CD4-positive, alpha-beta T cell treated with Interferon gamma for 1 hour (primary cell): ENCODE measurements around the gene KRTAP4-5.
"Not testable (repeated sequence)": the region's sequence is repeated elsewhere in the genome, so short reads cannot be mapped to it uniquely, and the experiment has no call there.

Experiments
- DNase-seq: peaks from one replicate; pipeline ENCODE4 v3.0.0-alpha.2; 2020

Gene KRTAP4-5

DNA sequence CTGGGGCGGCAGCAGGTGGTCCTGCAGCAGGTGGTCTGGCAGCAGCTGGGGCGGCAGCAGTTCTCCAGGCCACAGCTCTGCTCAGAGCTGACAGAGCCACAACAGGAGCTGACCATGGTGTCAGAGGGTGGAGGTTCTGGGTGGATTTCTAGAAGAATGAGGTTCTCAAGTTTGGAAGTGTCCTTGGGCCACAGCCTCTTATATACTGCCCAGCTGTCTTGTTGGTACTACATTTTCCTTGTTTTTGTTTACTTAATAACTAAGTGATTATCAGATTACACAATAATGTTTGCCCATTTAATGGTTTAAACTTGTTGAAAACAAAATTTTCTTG lies at the start of gene KRTAP4-5:
Gene KRTAP4-5, minus strand, starts transcription at position 174 of the 334 bp plus-strand sequence. Its CDS starts 58 bp downstream, at position 116.
- DNase-seq: no peak

DNA sequence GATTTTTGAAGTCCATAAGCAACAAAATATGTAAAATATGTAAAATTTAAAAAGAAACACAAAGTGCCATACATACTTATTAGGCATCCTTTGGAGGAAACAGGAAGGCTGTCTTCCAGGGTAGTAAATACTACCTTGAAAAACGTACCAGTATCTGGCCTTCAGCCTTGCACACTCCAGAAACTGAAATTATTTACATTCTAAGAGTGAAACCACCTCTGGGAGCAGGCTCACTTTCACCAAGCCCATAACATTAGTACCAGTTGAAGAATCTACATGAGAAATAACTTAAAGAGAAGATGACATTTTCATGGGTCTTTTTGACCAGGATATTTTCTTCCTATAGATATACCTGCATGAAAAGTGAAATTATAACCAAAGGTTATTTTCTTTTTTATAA lies 46.4 kb upstream of the KRTAP4-5 start:
- no peak for DNase-seq

DNA sequence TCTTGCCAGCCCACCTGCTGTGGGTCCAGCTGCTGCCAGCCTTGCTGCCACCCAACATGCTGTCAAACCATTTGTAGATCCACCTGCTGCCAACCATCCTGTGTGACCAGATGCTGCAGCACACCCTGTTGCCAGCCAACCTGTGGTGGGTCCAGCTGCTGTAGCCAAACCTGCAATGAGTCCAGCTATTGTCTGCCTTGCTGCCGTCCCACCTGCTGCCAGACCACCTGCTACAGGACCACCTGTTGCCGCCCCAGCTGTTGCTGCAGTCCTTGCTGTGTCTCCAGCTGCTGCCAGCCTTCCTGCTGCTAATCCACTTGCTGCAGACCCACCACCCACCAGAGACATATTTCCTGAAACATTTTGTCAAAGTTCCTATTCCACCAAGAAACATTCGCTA lies 40.7 kb upstream of the KRTAP4-5 start:
- DNase-seq: no peak

DNA sequence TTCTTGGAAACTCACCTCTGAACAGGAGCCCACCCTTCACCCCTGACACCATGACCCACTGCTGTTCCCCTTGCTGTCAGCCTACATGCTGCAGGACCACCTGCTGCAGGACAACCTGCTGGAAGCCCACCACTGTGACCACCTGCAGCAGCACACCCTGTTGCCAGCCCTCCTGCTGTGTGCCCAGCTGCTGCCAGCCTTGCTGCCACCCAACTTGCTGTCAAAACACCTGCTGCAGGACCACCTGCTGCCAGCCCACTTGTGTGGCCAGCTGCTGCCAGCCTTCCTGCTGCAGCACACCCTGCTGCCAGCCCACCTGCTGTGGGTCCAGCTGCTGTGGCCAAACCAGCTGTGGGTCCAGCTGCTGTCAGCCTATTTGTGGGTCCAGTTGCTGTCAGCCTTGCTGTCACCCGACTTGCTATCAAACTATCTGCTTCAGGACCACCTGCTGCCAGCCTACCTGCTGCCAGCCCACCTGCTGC lies 40.3 kb upstream of the KRTAP4-5 start, which contains the start of gene KRTAP9-1:
Gene KRTAP9-1, plus strand, starts transcription at position 51 of the 482 bp plus-strand sequence. Its CDS starts 0 bp downstream, at position 51.
- DNase-seq: not testable (repeated sequence)

DNA sequence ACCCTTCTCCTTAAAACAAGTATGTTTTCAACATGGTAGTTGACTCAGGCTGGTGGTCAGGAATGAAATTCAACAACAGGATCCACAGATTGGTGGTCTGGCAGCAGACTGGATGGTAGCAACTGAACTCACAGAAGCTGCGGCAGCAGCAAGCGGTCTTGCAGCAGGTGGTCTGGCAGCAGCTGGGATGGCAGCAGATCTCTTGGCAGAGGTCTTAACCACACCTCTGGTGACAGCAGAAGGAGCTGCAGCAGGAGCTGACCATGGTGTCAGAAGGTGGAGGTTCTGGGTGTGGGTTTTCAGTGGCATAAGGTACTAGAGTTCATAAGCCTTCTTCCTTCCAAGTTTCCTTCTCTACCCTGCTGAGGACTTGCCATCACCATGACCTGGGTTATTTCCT lies 37.2 kb upstream of the KRTAP4-5 start:
- no peak for DNase-seq

DNA sequence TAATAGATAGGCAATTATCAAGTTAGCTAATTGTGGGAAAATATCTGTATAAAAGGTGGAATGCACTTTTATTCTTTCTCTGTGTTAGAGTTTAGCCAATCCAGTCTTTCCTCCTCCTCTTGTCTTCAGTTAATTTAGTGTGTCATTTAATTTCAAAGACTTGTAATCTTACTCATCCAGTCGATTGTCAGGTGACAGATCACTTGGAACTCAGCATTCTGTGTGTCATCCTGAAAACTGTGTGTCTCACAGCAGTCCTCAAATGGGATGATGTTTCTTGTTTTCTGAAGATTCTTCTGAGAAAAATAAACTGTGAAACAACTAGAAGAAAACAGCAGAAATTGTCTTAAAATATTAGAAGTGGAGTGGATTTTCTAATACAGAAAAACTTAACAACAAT lies 35.4 kb upstream of the KRTAP4-5 start:
- no peak for DNase-seq

DNA sequence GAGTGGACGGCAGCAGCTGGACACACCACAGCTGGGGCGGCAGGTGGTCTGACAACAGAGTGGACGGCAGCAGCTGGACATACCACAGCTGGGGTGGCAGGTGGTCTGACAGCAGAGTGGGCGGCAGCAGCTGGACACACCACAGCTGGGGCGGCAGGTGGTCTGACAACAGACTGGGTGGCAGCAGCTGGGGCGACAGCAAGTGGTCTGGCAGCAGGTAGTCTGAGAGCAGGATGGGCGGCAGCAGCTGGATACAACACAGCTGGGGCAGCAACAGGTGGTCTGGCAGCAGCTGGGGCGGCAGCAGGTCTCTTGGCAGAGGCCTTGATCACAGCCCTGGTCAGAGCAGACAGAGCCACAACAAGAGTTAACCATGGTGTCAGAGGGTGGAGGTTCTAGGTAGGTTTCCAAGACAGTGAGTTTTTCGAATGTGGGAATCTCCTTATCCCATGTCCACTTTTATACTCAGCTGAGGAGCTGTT lies 34.9 kb upstream of the KRTAP4-5 start, which contains the start of gene KRTAP4-1:
Gene KRTAP4-1, minus strand, starts transcription at position 432 of the 482 bp plus-strand sequence. Its CDS starts 57 bp downstream, at position 375.
- DNase-seq: no peak

DNA sequence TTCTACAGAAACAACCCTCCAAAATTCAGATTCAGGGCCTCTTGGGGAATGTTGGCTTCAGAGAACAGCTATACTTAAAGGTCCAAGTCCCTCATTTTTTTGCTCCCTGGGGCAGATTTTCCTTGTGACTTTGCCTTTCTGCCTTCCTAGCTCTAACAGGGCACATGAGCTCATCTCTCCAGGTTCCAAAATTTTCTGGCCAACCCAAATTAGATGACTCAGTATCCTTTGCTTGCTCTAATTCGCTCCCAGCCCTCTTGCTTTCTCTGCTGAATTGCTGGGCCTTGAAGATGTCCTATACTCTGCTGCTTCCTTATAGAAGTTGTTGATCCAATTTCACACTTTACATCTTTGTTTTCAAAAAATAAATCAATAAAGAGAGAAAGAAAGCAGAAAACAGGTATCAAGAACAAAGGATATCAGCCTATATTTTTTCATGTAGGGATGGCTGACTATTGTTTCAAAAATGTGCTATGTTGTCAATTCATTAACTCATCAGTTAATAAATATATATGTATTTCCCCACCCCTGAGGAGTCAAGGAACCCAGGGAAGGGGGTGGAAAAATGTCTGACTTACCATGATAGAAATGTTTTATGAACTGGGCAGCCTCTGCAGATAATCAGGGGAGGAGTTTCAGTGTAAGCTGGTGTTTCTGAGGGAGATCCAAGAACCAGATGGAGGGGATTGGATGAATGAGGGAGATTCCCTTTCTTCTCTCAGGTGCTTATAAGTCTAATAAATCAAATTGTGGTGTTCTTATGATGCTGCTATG lies 29.4 kb upstream of the KRTAP4-5 start:
- no peak for DNase-seq

DNA sequence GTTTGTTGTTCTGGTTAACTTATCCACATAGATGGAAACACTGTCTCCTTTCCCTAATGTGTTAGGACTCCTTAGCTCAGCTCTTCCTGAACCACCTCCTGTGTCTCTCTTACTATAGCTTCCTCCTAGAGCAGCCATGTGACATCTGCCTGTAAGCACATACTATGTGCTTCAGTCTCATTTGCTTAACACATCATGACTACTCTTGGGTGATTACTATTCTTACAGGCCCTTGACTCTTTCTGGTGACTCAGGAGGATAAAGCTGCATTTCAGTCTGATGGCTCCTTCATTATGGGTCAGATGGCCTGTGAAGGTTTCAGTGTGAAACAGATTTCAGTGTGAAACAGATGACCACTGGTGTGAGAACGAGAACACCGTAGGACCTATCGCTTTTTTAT lies 28.7 kb upstream of the KRTAP4-5 start:
- no peak for DNase-seq

DNA sequence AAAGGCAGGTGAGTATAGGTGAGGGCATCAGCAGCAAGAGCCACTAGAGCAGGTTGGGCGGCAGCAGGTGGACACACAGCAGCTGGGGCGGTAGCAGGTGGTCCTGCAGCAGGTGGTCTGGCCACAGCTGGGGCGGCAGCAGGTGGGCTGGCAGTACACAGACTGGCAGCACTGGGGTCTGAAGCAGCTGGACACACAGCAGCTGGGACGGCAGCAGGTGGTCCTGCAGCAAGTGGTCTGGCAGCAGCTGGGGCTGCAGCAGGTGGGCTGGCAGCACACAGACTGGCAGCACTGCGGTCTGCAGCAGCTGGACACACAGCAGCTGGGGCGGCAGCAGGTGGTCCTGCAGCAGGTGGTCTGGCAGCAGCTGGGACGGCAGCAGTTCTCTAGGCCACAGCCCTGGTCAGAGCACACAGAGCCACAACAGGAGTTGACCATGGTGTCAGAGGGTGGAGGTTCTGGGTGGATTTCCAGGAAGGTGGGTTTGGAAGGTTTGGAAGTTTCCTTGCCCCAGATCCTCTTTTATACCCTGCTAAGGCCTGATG lies 28.2 kb upstream of the KRTAP4-5 start, which contains the start of gene KRTAP4-2:
Gene KRTAP4-2, minus strand, starts transcription at position 495 of the 545 bp plus-strand sequence. Its CDS starts 57 bp downstream, at position 438.
- no peak for DNase-seq

DNA sequence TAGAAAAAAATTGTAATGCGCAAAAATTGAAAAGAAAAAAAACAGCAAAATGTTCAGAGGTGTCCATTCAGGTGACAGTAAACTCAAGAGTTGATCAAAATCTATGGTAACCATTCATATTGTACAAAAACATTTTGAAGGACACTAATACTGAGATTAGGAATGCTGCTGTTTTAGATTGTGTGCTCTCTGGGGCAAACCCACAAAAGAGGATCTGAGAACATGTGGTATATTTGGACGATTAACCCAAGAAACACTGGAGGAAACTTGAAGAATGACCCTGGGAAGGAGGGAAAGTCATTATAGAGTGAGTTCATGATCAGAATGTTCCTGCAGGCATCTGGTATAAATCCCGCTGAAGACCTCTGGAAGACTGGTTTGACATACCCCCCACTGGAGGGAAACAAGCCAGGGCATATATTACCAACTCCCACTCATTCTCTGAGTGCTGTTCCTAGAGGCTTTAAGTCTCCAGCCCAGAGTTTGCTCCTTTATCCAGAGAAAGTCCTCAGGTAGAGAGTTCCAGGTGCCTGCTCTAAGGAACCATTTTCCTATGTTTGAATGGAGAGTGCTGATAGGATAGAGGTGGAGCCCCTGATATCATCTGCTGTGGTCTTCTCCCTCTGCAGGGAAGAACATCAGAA lies 27.2 kb upstream of the KRTAP4-5 start:
- DNase-seq: no peak

DNA sequence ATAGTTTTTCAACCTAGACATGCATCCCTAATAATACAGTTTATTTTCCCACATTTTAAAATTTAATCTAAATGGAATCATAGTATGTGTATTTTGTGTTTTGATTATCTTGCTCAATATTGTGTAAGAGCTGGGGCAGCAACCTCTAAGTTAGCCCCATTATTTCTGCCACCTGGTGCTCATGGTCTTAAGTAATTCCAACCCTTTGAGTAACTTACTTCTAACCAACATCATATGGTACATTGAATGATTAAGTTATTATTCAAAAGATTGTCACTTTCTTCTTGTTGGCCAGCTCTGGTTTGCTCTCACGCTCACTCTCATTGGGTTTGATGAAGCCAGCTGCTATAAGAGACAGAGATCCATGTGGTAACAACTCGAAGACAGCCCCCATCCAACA lies 22.3 kb upstream of the KRTAP4-5 start:
- no peak for DNase-seq

DNA sequence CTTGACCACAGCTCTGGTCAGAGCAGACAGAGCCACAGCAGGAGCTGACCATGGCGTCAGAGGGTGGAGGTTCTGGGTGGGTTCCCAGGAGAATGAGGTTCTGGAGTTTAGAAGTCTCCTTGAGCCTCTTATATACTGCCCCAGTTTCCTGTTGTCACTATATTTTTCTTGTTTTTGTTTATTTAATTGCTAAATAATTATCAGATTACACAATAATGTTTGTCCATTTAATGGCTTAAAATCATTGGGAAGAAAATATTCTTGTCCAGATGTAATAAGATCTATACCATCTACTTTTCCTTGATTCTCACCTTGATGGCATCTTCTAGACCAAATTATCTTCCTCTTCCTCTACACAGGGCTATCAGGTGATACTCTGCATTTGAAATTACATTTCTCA lies 18.5 kb upstream of the KRTAP4-5 start, which contains the start of gene KRTAP4-3:
Gene KRTAP4-3, minus strand, starts transcription at position 101 of the 400 bp plus-strand sequence. Its CDS starts 49 bp downstream, at position 52.
- no peak for DNase-seq

DNA sequence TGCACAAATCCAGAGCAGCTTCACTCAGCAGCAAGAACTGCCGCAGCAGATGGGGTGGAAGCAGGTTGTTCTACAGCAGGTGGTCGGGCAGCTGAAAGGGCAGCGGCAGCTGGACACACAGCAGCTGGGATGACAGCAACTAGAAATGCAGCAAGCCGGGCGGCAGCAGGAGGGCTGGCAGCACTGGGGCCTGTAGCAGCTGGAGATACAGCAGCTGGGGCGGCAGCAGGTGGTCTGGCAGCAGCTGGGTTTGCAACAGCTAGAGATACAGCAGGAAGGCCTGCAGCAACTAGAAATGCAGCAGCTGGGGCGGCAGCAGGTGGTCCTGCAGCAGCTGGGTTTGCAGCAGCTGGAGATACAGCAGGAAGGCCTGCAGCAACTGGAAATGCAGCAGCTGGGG lies 17.9 kb upstream of the KRTAP4-5 start:
- no peak for DNase-seq

DNA sequence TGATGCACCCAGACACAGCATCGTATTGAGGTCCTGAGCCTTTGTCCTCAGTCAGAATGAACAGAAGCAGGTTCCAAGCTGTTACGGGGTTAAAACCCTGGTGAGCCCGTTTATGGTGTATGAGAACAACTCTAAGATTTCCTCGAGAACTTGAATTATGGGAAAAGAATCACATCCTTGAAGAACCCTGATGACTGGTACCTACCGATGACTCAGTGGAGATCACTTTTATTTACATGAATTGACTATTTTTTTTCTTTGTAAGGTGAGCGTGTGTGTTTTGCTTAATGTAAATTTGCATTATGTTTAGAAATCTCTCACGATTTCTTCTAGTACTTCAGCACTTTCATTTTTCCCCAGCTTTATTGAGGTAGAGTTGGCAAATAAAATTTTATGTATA lies 14.2 kb upstream of the KRTAP4-5 start:
- DNase-seq: no peak

DNA sequence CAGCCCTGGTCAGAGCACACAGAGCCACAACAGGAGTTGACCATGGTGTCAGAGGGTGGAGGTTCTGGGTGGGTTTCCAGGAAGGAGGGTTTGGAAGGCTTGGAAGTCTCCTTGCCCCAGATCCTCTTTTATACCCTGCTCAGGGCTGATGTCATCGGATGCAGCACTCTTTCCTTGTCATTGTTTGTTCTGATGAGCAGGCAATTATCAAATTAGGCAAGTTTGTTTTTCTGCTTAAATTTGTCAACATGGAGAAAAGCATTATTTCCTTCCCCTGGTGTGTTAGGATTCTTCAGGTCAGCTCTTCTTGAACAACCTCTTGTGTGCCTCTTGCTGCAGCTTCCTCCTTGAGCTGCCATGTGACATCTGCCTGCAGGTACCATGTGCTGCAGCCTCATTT lies 11.0 kb upstream of the KRTAP4-5 start, which contains the start of gene KRTAP4-4:
Gene KRTAP4-4, minus strand, starts transcription at position 101 of the 400 bp plus-strand sequence. Its CDS starts 57 bp downstream, at position 44.
- DNase-seq: no peak

DNA sequence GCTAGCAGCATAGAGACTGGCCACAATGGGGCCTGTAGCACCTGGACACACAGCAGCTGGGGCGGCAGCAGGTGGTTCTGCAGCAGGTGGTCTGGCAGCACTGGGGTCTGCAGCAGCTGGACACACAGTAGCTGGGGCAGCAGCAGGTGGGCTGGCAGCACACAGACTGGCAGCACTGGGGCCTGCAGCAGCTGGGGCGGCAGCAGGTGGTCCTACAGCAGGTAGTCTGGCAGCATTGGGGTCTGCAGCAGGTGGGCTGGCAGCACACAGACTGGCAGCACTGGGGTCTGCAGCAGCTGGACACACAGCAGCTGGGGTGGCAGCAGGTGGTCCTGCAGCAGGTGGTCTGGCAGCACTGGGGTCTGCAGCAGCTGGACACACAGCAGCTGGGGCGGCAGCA lies 10.6 kb upstream of the KRTAP4-5 start:
- not testable (repeated sequence) for DNase-seq

DNA sequence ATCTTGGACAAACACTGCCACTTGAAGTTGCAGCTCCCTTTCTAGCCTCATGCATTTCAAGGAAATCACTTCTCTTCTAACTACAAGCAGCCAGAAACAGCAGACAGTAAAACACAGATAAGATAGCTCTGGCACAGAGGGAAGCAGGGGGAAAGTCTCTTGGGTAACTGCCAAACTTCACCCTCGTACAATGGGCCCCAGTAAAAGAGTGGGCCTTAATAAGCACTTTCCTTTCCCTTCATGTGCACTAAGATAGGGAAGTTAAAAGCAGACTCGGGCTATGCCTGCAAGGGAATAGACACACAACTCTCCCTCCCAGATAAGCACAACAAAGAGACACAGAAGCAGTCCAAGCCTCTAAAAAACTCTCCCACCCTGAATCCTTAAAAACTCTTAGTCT lies 4.2 kb upstream of the KRTAP4-5 start:
- DNase-seq: no peak

DNA sequence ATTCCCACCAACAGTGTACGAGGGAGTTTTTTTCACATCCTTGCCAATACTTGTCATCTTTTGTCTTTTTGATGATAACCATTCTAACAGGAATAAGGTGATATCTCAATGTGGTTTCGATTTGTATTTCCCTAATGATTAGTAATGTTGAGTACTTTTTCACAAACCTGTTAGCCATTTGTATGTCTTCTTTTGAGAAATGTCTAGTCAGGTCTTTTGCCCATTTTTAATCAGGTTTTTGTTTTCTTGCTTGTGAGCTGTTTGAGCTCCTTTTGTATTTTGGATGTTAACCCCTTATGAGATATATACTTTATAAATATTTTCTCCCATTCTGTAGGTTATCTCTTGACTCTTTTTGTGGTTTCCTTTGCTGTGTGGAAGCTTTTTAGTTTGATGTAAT lies 1.9 kb upstream of the KRTAP4-5 start:
- no peak for DNase-seq

DNA sequence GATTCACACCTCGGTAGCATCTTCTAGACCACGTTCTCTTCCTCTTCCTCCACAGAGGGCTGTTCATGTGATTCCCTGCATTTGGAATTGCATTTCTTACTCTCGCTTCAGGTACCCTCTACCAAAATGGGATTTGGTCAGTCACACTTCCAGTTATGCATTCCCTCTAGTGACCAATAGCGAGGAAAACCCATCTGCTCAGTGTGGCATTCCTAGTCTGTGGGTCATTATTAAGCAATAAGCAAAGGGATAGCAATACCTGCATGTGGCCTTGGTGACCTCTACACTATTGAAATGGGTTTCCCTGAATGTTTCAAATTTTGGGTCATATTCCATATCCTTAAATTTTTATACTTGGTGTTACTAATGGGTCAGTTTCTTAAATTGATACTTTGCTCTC lies 401 bp upstream of the KRTAP4-5 start:
- DNase-seq: no peak

DNA sequence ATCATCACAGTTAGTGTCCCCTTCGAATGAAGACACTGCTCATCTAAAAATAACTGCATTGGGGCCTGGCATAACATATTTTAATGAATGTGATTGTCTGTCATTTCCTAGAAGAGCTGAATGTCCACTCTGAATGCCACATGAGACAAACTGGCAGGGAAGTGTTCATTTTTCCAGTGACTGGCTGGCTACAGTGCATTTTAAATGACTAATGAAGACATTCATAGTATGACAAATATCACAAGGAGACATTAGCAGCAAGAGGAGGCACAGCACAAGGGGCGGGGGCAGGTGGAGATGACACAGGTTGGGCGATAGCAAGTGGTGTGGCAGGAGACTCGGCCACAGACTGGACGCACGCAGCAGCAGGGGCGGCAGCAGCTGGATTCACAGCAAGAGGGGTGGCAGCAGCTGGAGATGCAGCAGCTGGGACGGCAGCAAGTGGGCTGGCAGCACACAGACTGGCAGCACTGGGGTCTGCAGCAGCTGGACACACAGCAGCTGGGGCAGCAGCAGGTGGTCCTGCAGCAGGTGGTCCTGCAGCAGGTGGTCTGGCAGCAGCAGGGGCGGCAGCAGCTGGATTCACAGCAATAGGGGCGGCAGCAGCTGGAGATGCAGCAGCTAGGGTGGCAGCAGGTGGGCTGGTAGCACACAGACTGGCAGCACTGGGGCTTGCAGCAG lies 514 bp downstream of the KRTAP4-5 start:
- DNase-seq: not testable (repeated sequence)

DNA sequence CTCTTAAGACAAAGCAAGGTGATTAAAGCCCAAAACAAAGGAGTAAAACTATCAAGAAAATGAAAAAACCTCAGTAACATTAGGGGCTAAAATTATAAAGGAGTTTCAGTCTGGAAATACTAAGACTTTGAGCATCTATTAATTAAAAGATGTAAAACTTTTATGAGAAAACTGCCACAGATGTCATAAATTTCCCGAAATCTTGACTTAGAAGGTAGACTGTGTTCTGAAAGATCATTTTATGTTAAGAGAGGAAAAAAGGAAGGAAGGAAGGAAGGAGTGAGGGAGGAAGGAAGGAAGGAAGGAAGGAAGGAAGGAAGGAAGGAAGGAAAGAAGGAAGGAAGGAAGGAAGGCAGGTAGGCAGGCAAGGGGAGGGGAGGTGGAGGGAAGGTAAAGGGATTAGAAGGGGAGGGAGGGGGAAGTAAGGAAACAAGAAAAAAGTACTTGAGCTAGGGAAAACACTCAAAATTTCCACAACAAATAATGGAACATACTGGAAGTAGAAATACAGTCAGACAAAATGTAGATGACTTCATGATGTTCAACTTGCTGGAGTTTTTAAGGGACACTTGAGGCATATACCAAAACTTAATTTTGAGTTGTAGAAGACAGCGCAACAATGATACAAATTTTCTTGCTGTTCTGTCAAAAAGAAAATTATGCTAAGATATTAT lies 2.0 kb downstream of the KRTAP4-5 start:
- no peak for DNase-seq
